HCT116 (cell line): ENCODE results near the gene ACVR1B. TPM values are rescaled to one million over a fixed set of nuclear protein-coding genes. Genes with fewer than 3 reads are reported as not detected.

Experiments
- ATAC-seq: fragments of 200-7000 bp; cut with Tn5 transposase; 2 replicates; pipeline ENCODE4 v1.9.1; 2020; ENCODE audit warnings: mild to moderate bottlenecking, moderate library complexity
- BruUV-seq: library from RNA; stranded (reverse); fragments of 400-500 nt; replicated peaks from 2 replicates; lab custom pipeline; 2021; lab: Mats Ljungman, UMichigan
- CTCF ChIA-PET: fragments of 300-600 bp; sonication (Branson Sonifier 250); formaldehyde crosslinking; loops from one replicate; lab custom pipeline; 2021; ENCODE audit warnings: antibody characterized with exemption; lab: Charles Lee
- POLR2A ChIA-PET: fragments of 300-600, 350-600 bp; sonication (Branson Sonifier 250); formaldehyde crosslinking; loops from one replicate; lab custom pipeline; 2021; ENCODE audit warnings: antibody characterized with exemption; lab: Charles Lee
- RAD21 ChIA-PET, 2 experiments: fragments of 300-600 bp; sonication (Branson Sonifier 250); formaldehyde crosslinking; loops; one replicate each; lab custom pipeline; 2023; ENCODE audit warnings: low total read pairs in 2 of 2; ENCODE audit not compliant: uncharacterized antibody in 2 of 2, unreplicated experiment in 2 of 2, low non-redundant PET in 1 of 2; lab: Charles Lee
- DNase-seq: peaks from one replicate; pipeline ENCODE4 v3.0.0-alpha.2; 2010; ENCODE audit warnings: low read depth, low spot score
- H2AFZ ChIP-seq: fragments of 200-600 bp; shearing (Covaris generic), sonication (generic); 2 replicates; pipeline ENCODE4 v1.6.1; 2017; ENCODE audit warnings: low read depth, mixed run types, mixed read lengths, antibody characterized with exemption, low read length; ENCODE audit not compliant: poor library complexity, severe bottlenecking
- H3K27ac ChIP-seq: 2 replicates; pipeline ENCODE4 v1.5.1; 2012; ENCODE audit warnings: low read depth, low read length
- H3K27me3 ChIP-seq: fragments of 200-600 bp; sonication (generic); 2 replicates; pipeline ENCODE4 v1.6.1; 2016; ENCODE audit warnings: mixed run types, low read length, mixed read lengths; ENCODE audit not compliant: insufficient read depth
- H3K36me3 ChIP-seq, 2 experiments: fragments of 200-500 bp in 1 of 2; fragments of 200-600 bp in 1 of 2; sonication (Bioruptor generic) in 1 of 2; sonication (generic) in 1 of 2; 2 replicates each; pipeline versions ENCODE4 v1.5.1 to v1.6.1; 2014 to 2016; ENCODE audit warnings: low read length in 2 of 2, inconsistent platforms in 1 of 2, mixed read lengths in 1 of 2, mixed run types in 1 of 2; ENCODE audit not compliant: insufficient read depth in 2 of 2, control insufficient read depth in 1 of 2
- H3K4me1 ChIP-seq, 2 experiments: fragments of 200-600 bp in 1 of 2; sonication (generic) in 1 of 2; 2 replicates each; pipeline versions ENCODE4 v1.5.1 to v1.6.1; 2012 to 2017; ENCODE audit warnings: low read length in 2 of 2, inconsistent platforms in 1 of 2, mild to moderate bottlenecking in 1 of 2, mixed read lengths in 1 of 2, mixed run types in 1 of 2, moderate library complexity in 1 of 2; ENCODE audit not compliant: insufficient read depth in 2 of 2, control insufficient read depth in 1 of 2
- H3K4me2 ChIP-seq: fragments of 200-600 bp; sonication (generic); 2 replicates; pipeline ENCODE4 v1.6.1; 2017; ENCODE audit warnings: mixed run types, low read length, mixed read lengths
- H3K4me3 ChIP-seq, 2 experiments: fragments of 200-600 bp in 1 of 2; sonication (generic) in 1 of 2; replicated peaks in 1 of 2; 2 replicates each; pipeline ENCODE4 v1.5.1; 2011 to 2016; ENCODE audit warnings: low read length in 2 of 2, control low read depth in 1 of 2, low read depth in 1 of 2, mild to moderate bottlenecking in 1 of 2, mixed read lengths in 1 of 2, mixed run types in 1 of 2
- H3K79me2 ChIP-seq: fragments of 200-600 bp; sonication (generic); 2 replicates; pipeline ENCODE4 v1.6.1; 2017; ENCODE audit warnings: mild to moderate bottlenecking, mixed run types, low read length, moderate library complexity, mixed read lengths; ENCODE audit not compliant: insufficient read depth
- H3K9ac ChIP-seq: fragments of 200-600 bp; sonication (generic); 2 replicates; pipeline ENCODE4 v1.6.1; 2016; ENCODE audit warnings: low read length, mixed read lengths
- H3K9me2 ChIP-seq: fragments of 200-600 bp; sonication (generic), shearing (Covaris generic); 2 replicates; pipeline ENCODE4 v1.6.1; 2017; ENCODE audit warnings: mixed run types, mild to moderate bottlenecking, moderate library complexity; ENCODE audit not compliant: insufficient read depth
- H3K9me3 ChIP-seq, 2 experiments: fragments of 200-500 bp in 1 of 2; fragments of 200-600 bp in 1 of 2; sonication (Bioruptor generic) in 1 of 2; sonication (generic) in 1 of 2; 2 replicates each; pipeline ENCODE4 v1.6.1; 2014 to 2017; ENCODE audit warnings: low read length in 2 of 2, mixed read lengths in 2 of 2, inconsistent platforms in 1 of 2, low read depth in 1 of 2, mild to moderate bottlenecking in 1 of 2, mixed run types in 1 of 2, moderate library complexity in 1 of 2; ENCODE audit not compliant: control insufficient read depth in 1 of 2, insufficient read depth in 1 of 2
- H4K20me1 ChIP-seq: fragments of 200-600 bp; sonication (generic), shearing (Covaris generic); 2 replicates; pipeline ENCODE4 v1.6.1; 2017; ENCODE audit warnings: mixed run types, mild to moderate bottlenecking, moderate library complexity; ENCODE audit not compliant: insufficient read depth
- CEBPB ChIP-seq: IDR thresholded peaks from 2 replicates; pipeline ENCODE4 v1.6.1; 2012; ENCODE audit warnings: low read depth
- CTCF ChIP-seq, 3 experiments: fragments of 200-600 bp in 1 of 3; sonication (generic) in 1 of 3; IDR thresholded peaks in 2 of 3; conservative IDR thresholded peaks in 1 of 3; 2 replicates each; pipeline ENCODE4 v1.5.1; 2012 to 2017; ENCODE audit warnings: low read depth in 2 of 3, low read length in 2 of 3, antibody characterized with exemption in 1 of 3, borderline replicate concordance in 1 of 3, control low read depth in 1 of 3, mild to moderate bottlenecking in 1 of 3, mixed read lengths in 1 of 3, mixed run types in 1 of 3, moderate library complexity in 1 of 3; ENCODE audit not compliant: insufficient read depth in 1 of 3
- EGR1 ChIP-seq: IDR thresholded peaks from 2 replicates; pipeline ENCODE4 v1.6.1; 2012; ENCODE audit warnings: low read depth
- EZH2 ChIP-seq: fragments of 200-600 bp; sonication (generic); IDR thresholded peaks from 2 replicates; pipeline ENCODE4 v1.6.1; 2017; ENCODE audit warnings: antibody characterized with exemption, mixed run types
- EZH2phosphoT487 ChIP-seq: fragments of 200-600 bp; IDR thresholded peaks from 2 replicates; pipeline ENCODE4 v1.6.1; 2018; ENCODE audit warnings: antibody characterized with exemption, borderline replicate concordance
- FOSL1 ChIP-seq: IDR thresholded peaks from 2 replicates; pipeline ENCODE4 v1.6.1; 2012; ENCODE audit warnings: low read depth
- JUND ChIP-seq: IDR thresholded peaks from 2 replicates; pipeline ENCODE4 v1.6.1; 2012
- POLR2A ChIP-seq: IDR thresholded peaks from 2 replicates; pipeline ENCODE4 v1.7.0; 2011; ENCODE audit warnings: borderline replicate concordance; ENCODE audit not compliant: insufficient read depth, insufficient read length; ENCODE audit errors: extremely low read depth
- RAD21 ChIP-seq: IDR thresholded peaks from 2 replicates; pipeline ENCODE4 v1.6.1; 2012; ENCODE audit warnings: low read depth, mild to moderate bottlenecking
- SP1 ChIP-seq: IDR thresholded peaks from 2 replicates; pipeline ENCODE4 v1.6.1; 2012; ENCODE audit warnings: low read depth
- SRF ChIP-seq: IDR thresholded peaks from 2 replicates; pipeline ENCODE4 v1.6.1; 2012; ENCODE audit warnings: low read depth
- TCF7L2 ChIP-seq: IDR thresholded peaks from 2 replicates; pipeline ENCODE4 v1.7.0; 2011; ENCODE audit warnings: borderline replicate concordance, inconsistent platforms; ENCODE audit not compliant: insufficient read depth, insufficient read length; ENCODE audit errors: extremely low read depth
- ZBTB33 ChIP-seq: IDR thresholded peaks from 2 replicates; pipeline ENCODE4 v1.6.1; 2011; ENCODE audit warnings: mild to moderate bottlenecking, low read length, moderate library complexity; ENCODE audit not compliant: insufficient replicate concordance; ENCODE audit errors: extremely low read depth
- ZNF274 ChIP-seq: fragments of 200-500 bp; sonication (Bioruptor generic); IDR thresholded peaks from 2 replicates; pipeline ENCODE4 v1.6.1; 2014; ENCODE audit warnings: mild to moderate bottlenecking, low read depth, low read length, inconsistent platforms
- intact Hi-C: fragments of 100-400 bp; cut with micrococcal nuclease; formaldehyde crosslinking; loops from 2 replicates; pipeline ENCODE4 v1.10.0; 2022
- total RNA-seq: library from RNA; stranded (reverse); gene quantifications from one replicate; pipeline ENCODE4 v1.2.1, GENCODE V29; 2021; ENCODE audit not compliant: unreplicated experiment

The ACVR1B gene
- total RNA-seq, 1 experiment from 2014 or later: 22.7 TPM

- Histone ChIP-seq H3K4me1 (peaks cover 0 to 12% of the 10 kb centered on the region in 2 experiments; a peak in 1 of 4 replicates), H4K20me1 (no peaks in the 10 kb centered on the region), H3K9me3 (no peaks in the 10 kb centered on the region), H3K4me3 (no peak overlapping the region), H3K79me2 (no peaks in the 10 kb centered on the region), H3K36me3 (no peaks in the 10 kb centered on the region), H3K4me2 (no peak overlapping the region), H2AFZ (no peak overlapping the region), H3K9me2 (no peaks in the 10 kb centered on the region), H3K27me3 (no peaks in the 10 kb centered on the region), H3K27ac (no peak overlapping the region), H3K9ac (no peak overlapping the region)
- intact Hi-C loops: loop anchor here (1.0 kb wide), 1 partner anchor 54 kb away; no protein-coding TSS in a partner anchor
- DNase-seq: no peak
- BruUV-seq: no TSS peak
- ATAC-seq: peak; percentile 23; the same call in 1 of the 2 replicates
- ChIA-PET POLR2A (no interaction called here), CTCF (no interaction called here), RAD21 (no interaction called here)
- no peak for TF ChIP-seq CTCF (IDR thresholded peaks at IDR 0.05 in 2 of 3, conservative IDR thresholded peaks at IDR 0.05 in 1 of 3; ENCODE audit: borderline replicate concordance in 1 of 3, insufficient read depth in 1 of 3, low read depth in 2 of 3, low read length in 2 of 3)
- no peak for TF ChIP-seq ZNF274
- no peak for TF ChIP-seq FOSL1
- TF ChIP-seq EZH2phosphoT487: no peak
- no peak for TF ChIP-seq TCF7L2
- TF ChIP-seq JUND: no peak
- no peak for TF ChIP-seq ZBTB33
- no peak for TF ChIP-seq EGR1
- TF ChIP-seq SRF: no peak
- TF ChIP-seq SP1: no peak
- TF ChIP-seq RAD21: no peak
- TF ChIP-seq POLR2A: no peak
- no peak for TF ChIP-seq CEBPB
- no peak for TF ChIP-seq EZH2
Measured at GRCh38 chr12:51926064-51926632, 25.4 kb upstream of the ACVR1B start.
